GM19351 (cell line): Measurements from ENCODE around the gene RDM1.

Experiments used
- ATAC-seq: cut with Tn5 transposase; IDR thresholded peaks from one replicate; pipeline ENCODE4 v1.9.1; 2021; ENCODE audit warnings: mild to moderate bottlenecking, moderate library complexity; ENCODE audit not compliant: unreplicated experiment

Gene RDM1

DNA sequence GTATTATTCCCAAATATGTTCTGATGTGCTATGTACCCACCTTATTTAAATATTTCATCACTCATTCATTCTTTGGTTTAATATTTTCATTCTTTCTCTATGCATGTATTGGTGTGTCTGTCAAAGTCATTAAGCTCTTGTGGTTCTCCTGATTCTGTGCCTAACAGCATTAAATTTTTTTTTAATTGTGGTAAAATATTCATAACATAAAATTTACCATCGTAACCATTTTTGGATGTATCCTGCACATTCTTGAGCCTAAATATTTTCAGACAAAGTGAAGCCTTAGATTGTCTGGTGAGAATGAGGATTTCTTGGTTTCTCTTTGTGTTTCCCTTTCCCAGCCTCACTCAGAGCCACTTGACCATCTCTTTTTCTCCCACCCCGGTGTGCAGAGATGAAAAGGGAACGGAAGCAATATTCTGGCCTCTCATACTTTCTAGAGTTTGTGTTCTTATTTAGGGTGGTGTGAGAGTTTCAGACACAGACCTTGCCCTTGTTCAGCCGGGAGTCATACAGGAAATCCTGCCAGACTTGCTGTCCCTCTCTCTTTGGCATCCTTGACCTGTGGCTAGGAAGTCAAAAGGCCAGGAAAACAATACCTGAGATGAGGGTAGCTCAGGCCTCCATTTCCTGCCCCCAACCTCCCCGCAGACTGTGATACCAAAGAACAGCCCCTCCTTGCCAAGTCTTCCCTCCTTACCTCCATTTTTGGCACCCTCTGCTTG, 55.3 kb downstream of the RDM1 start:
- ATAC-seq, result no peak

DNA sequence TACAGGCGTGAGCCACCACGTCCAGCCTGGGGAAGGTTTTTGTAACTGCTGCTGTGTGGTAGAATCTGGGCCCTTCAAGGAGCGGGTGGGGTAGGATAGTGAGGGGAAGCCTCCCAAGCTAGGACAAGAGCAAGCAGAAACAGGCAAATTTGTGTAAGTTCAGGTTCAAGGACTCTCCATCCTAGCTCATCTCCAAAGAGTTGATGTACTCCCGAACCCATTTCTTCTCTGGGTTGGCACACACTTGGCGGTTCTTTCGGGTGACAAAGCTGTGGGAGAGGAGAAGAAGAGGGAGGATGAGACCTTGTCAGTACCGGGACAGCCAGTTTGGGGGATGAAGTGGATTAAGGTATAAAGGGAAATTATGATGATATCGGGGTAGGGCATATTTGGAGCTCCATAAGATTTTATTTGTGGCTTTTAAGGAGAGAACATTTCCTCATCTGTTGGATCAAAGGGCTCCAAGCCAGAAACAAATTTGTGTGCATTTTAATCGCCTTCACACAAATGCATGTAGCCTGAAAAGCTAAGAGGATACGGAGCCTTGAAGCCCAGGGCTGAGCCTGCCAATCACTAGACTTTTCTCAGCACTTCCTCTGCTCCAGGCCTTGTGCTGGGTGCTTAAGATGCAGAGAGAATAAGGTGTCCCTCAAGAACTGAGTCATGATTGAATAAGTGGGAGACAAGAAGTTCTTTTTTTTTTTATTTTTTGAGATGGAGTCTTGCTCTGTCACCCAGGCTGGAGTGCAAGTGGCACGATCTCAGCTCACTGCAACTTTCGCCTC, 58.2 kb downstream of the RDM1 start:
- no peak for ATAC-seq

DNA sequence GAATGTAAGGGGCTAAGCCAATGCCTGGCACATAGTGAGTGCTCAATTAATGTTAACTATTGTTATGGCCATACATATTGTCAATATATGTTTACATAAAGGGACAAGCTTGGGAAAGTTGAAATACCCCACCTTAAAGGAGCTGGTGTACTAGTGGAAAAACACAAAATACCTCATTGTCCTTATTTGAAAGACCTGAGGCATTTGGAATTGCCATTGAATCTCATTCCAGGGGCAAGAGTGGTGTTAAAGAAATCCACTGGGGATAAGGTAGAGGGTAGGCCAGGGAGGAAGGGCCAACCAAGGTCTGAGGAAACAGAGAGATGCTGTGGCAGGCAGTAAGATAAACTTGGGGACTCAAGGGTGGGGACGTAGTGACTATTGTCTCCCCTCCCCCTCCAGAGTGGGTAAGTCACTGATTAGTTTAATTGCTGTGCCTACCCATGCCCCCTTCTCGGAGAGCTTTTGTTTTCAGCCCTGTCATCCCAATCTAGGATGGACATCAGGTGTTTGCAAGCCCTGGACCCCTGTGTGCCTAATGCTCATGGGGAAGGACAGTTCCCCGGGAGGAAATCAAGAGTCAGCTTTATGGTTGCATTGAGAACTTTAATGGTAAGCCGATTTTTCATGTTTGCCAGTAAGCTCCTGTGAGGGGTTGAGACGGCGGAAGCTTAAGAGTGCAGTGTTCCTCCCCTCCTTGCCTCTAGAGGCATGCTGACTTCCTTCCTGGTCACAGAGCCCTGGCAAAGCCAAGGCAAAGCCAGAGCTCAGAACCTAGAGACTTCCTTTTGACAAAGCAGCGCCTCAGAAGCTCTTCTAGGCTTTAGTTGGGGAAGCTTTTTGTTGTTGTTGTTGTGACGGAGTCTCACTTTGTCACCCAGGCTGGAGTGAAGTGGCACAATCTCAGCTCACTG, 59.4 kb downstream of the RDM1 start:
- ATAC-seq, result no peak

DNA sequence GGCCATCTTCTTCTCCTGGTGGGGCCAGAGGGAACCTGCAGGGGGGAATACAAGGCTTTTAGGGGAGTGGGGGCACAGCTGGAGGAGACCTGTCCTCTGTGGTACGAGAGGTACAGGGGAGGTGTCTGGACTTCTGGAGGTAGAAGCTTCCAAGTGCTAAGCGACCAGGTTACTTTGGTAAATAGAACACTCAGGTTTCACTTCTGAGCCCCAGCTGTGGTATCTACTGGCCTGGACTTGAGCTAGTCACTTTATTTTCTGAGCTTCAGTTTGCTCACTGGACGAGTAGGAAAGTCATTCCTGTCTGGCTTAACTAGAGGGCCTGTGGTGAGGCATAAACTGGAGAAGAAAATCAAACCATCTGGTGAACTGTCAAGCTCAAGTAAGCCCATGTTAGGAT, 61.8 kb downstream of the RDM1 start, which contains the start of gene HEATR9:
HEATR9 (minus strand) TSS at position 155 of the 400 bp plus-strand sequence; CDS start at position 6, 149 bp downstream.
- no peak for ATAC-seq
